GM19351 (cell line): Measurements from ENCODE around the gene MYO1H.

ENCODE experiments used
- ATAC-seq: cut with Tn5 transposase; IDR thresholded peaks from one replicate; pipeline ENCODE4 v1.9.1; 2021; ENCODE audit warnings: mild to moderate bottlenecking, moderate library complexity; ENCODE audit not compliant: unreplicated experiment

Gene MYO1H

DNA sequence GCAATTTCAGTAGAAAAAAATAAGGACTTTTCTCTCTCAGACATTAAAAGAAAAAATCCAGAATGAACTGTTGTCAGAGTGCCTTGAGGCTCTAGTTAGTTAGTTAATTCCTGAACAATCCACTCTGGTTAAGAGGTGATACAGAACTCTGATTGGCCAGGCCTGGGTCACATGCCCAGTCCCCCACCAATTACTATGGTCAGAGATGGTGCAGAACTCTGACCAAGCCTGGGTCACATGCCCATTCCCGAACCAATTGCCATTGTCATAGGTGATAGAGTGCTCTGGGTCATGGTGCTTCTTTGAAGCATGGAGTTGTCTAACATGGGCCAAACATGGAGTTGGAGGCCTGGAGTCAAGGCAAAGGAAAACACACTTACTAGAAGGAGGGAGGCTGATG, 11.1 kb upstream of the MYO1H start:
- ATAC-seq, result no peak

DNA sequence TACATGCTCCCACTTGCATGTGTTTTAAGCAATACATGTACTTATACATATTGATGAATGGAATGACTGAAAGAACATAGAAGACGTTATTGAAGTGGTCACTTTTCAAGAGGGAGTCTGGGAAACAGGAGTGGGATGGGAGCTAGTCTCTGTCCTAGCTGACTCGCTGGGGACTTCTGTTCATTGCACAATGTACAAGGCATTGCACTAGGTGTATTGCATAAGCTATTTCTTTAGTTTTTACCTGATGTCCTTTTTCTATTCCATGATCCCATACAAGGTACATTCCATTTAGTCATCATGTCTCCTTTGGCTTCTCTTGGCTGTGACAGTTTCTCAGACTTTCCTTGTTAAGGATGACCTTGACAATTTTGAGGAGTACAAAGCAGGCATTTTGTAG, 4.0 kb upstream of the MYO1H start:
- no peak for ATAC-seq

DNA sequence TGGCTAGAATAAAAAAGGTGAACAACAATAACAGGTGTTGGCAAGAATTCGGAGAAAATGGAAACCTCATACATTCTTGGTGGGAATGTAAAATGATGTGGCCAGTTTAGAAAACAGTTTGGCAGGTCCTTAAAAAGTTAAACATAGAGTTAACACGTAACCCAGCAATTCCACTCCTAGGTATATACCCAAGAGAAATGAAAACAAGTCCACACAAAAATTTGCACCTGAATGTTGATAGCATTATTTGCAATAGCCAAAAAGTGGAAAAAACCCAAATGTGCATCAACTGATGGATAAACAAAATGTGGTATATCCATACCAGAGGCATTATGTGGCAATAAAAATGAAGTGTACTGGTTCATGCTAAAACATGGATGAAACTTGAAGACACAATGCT, 2.3 kb upstream of the MYO1H start:
- ATAC-seq, result no peak

DNA sequence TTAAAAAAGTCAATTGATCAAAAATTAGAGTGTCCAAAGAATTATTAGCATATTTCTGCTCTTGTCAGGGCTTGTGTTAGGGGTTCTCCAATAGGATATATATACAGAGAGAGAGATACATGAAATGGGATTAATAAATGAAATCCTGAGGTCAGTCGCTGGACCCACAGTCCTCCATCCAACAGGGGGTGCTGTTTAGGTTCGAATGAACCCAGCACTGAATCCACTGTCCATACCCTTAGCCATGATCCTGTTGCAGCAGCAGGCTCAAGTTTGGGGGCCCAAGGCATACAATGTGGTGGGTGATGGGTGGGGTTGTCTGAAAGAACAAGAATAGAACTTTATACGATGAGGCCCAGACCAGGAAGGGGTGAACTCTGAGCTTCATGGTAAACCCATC, 780 bp upstream of the MYO1H start:
- ATAC-seq, result no peak

DNA sequence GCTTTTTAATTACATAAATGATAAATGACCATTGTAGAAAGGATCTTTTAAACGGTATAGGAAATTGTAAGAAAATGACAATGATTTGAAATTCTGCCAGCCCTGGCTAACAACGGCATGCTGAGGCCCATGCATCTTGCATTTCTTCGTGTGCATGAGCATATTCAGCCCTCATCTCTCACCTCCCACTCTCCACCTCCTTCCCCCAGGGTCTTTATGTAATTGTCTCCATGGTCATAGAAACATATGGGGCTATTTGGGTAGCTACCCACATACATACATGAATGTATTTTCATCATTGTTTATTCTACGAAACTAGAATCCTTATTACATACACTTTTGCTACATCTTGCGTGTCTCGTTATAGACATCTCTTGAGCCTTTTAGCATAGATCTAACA, 4.5 kb downstream of the MYO1H start:
- no peak for ATAC-seq

DNA sequence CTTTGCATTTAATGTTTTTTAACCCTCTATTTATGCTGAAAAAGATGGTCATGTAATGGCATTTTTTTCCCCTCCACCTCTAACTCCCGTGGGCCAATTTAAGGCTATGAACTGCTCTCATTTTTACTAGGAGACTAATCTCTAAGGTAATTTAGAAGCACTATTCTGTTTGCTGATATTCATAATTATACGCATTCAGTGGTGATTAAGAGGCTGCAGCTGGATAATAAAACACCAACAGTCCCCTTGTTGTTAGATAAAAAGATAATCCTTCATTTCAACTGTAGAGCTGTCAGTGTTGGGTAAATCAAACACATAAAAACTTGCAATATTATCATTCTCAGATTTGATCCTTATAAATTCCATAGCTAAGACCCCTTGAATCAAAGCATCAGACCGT, 8.9 kb downstream of the MYO1H start:
- ATAC-seq, result no peak

DNA sequence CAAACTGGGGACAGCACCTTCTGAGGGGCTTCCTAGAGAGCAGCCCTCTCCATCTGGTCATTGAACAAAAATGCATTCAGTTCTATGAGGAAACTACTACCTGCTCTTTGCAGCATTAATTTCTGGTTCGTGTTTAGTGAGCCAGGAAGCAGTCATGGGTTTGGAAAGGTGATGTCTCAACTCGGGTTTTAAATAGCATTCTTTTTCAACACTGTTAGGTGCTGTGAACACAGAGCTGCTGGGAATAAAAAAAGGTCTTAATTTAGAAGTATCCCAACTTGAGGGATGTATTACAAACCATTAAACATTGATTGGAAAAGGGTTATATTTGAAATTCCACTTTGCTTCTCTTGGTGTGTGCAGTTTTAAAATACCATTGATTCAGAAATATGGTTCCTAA, 9.3 kb downstream of the MYO1H start:
- no peak for ATAC-seq

DNA sequence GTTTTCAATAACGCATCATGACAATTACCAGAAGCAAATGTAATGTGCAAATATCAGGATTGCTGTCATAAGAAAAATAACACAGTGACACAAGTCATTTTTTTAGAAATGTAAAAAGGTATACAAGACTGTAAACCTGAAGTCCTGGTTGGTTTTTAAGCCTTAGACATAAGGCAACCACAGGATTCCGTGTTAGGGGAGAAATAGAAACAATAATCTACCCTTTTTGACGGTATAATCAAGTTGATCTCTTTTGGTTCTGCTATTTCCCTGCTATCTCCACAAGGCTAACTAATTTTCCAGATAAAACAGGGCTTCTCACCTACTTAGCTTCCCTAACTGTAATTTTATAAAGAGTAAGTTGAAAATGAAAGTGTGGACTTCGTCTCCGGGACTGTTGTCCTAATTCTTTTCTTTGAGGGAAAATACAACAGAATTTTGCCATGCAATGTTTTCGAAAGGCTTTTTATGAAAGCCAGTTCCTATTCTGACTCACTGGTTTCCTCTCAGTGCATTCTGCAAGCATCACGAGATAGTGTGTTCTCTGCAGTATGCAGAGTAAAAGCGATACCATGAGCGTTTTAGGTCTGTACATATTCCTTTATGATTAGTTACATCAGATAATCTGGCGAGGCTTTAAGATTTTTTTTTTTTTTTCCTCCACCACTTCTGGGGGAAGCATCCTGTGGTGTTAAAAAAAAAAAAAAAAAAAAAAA, 10.6 kb downstream of the MYO1H start:
- peak; percentile 99 for ATAC-seq

DNA sequence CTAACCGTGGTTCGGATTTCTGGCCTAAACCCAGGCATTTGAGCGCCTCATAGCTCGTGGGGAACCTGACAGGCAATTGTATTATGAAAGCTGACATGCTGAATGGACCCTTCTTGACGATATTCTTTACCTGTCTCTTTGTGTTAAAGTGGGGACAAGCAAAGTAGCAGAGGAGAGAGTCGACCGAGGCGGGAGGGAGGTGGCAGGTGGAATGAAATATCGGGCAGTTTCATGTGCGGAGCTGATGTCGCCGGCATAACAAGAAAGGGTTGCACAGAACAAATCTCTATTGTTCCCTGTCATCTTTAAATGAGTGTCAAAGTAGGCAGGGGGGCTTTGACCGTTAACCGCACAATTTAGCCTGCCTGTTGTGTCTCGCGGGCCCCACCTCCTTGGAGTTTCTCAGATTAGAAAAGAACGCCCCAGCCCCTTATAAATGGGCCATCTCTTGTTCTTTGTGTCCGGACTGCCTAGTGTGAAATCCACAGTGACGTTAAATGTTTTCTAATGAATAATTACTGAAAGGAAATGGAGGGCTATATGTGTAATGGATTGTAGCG, 11.5 kb downstream of the MYO1H start:
- no peak for ATAC-seq

DNA sequence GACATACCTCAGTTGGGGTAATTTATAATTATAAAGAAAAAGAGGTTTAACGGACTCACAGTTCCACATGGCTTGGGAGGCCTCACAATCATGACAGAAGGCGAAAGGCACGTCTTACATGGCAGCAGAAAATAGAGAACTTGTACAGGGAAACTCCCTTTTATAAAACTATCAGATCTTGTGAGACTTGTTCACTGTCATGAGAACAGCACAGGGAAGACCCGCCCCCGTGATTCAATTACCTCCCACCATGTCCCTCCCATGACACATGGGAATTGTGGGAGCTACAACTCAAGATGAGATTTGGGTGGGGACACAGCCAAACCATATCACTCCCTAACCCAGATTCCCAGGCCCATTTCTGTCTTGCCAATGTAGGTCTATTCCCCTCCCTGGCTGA, 22.1 kb downstream of the MYO1H start:
- no peak for ATAC-seq

DNA sequence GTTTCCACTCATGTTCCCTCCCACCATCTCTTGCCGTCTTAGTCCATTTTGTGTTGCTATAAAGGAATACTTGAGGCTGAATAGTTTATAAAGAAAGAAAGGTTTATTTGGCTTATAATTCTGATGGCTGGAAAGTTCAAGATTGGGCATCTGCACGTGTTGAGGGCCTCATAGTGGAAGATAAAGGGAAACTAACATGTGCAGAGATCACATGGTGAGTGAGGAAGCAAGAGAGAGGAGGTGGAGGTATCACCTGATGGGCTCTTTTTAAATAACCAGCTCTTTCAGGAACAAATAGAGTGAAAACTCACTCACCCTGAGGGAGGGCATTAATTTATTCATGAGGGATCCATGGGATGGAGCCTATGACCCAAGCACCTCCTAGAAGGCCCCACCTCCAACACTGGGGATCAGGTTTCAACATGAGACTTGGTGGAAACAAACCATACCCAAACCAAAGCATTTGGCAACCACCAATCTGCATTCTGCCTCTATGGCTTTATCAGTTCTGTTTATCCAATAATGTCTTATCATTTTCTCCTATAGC, 29.5 kb downstream of the MYO1H start:
- no peak for ATAC-seq

DNA sequence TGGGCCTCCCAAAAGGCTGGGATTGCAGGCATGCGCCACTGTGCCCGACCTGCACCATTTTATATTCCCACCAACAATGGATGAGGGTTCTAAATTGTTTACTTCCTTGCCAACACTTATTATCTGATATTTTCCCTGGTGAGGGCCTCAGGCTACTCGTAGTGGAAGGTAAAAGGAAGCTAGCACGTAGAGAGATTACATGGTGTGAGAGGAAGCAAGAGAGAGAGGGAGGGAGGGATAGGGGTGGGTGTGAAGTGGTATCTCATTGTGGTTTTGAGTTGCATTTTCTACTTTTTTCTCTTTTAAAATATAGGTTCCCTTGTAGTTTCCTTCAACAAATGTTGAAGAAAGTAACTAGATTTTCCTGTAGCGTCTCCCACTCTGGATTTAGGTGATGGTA, 30.9 kb downstream of the MYO1H start:
- ATAC-seq, result no peak

DNA sequence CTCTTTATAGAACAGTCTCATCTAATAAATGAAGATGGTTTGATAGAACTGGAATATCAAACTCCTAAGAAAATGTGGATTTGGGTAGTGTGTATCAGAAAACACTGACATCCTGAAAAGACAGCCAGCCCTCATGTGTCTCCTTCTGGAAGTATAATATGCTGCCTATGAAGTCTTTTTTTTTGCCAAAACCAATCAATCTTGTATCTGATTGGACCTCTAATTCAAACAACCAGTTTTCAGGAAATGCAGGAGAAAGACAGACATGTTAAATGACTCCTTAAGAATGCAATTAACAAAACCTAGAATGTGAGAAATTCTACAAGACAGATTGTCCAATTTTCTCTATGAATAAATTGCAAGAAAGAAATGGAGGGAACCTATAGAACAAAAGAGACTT, 34.3 kb downstream of the MYO1H start:
- ATAC-seq, result no peak

DNA sequence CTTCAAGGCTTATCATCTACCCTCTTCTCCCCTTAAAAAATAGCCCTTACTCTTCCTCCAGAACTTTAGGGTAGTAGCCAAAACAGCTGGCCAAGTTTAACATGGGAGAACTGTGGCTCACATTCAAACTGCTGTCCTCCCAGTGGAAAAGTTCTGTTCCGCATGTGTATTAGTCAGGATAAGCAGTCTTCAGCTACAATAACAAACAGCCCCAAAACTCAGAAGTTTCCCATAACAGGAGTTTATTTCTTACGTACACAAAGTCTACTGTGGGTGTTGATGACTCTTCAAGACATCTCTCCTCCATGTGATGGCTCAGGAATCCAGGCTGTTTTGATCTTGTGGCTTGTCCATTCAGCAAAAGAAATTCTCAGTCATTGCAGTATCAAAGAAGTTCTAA, 35.5 kb downstream of the MYO1H start:
- ATAC-seq, result no peak

DNA sequence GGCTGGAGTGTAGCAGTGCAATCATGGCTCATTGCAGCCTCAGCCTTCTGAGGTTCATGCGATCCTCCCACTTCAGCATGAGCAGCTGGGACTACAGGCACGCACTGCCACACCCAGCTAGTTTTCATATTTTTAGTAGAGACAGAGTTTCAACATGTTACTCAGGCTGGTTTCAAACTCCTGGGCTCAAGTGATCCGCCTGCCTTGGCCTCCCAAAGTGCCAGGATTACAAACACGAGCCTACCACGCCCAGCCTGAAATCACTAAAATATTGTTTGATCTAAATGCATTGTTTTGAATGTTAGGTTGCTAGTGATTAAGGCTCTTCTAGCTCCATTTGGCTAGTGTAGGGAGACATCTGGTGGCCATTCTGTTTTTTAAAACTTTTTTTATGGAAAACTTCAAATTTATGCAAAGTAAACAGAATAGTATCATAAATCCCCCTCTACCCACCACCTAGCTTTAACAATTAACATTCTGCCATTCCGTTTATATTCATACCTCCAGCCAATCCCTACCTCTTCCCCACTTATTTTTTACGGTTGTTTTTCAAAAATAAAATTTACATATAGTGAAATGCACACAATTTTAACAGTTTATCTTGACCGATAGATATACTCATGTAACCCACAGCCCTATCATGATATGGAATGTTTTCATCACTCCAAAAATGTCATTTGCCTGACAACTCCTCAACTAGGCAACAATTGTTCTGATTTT, 37.8 kb downstream of the MYO1H start:
- ATAC-seq, result no peak

DNA sequence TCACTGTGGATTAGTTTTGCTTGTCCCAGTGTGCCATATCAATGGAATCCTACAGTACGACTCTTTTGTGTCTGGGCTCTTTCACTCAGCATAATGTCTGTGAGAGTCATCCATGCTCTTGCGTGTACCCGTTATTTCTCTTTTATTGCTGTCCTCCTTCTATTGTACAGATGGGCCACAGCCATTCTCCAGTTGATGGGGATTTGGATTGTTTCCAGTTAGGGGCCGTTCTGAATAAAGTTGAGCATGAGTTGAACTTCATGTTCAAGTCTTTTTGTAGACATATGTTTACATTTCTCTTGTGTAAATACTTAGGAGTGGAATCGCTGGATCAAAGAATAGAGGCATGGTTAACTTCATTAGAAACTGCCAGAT, 38.3 kb downstream of the MYO1H start:
- ATAC-seq, result no peak

DNA sequence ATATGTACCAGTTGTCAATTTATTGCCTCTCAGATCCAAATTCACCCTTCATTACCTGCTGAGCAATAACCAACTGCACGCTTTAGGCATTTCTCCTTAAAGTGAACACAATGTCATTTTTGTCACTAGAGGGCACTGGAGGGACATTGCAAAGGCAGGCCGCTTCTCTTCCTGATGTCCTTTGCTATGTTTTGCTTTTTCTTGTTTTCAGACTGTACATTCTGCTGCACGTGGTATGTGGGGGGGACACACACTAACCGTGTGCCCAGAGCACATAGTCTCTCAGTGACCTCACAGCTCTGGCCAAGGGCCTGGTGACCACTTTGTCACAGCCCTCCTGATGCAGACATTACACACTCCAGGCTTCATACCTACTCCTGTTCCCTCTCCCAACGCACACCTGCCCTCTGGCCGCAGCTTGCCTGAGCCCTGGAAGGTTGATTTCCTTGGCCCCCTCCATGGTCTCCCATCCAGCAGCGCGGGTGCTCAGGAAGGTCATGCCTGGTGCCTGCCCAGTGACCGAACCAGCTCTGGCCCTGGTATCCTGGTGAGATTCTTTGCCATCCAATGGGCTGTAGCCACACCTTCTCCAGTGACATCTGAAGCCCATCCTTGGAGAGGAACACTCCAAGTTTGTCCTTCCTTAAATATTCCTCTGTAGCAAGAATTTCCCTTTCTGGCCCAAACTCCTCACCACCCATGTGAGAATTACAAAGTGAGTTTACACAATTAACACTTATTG, 39.9 kb downstream of the MYO1H start:
- ATAC-seq, result no peak

DNA sequence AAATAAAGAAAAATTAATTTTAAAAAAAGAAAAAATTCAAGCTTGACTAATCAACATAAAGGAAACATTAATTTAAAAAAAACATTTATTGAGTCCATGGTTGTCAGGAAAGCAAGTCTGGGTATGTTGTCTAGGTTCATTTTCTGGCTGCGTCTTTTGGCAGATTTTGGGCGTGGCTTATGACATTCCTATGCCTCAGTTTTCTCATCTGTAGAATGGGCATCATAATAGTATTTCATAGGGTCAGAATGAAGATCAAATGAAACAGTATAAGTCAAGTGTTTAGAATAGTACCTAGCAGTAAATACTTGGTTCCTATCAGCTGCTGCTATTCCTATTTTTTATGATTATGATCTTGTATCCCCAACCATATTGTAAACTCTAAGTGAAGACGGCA, 40.5 kb downstream of the MYO1H start:
- ATAC-seq, result no peak

DNA sequence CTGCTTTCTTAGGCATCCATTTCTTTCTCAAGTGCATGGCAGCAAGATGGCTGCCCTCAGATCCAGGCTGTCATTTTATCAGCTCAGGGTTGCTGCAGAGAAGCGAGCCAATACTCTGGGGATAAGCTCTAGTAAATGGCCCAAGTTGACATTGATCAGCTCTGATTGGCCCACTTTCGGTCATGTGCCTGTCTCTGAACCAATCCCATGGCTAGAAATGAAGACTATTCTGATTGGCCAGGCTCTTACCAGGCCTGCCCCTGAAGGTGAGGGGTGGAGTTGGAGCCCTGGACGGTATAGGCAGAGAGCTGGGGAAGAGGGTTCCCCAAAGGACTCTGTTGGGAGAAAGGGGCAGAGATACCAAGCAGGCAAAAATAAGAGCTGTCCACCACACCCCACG, 41.4 kb downstream of the MYO1H start:
- no peak for ATAC-seq

DNA sequence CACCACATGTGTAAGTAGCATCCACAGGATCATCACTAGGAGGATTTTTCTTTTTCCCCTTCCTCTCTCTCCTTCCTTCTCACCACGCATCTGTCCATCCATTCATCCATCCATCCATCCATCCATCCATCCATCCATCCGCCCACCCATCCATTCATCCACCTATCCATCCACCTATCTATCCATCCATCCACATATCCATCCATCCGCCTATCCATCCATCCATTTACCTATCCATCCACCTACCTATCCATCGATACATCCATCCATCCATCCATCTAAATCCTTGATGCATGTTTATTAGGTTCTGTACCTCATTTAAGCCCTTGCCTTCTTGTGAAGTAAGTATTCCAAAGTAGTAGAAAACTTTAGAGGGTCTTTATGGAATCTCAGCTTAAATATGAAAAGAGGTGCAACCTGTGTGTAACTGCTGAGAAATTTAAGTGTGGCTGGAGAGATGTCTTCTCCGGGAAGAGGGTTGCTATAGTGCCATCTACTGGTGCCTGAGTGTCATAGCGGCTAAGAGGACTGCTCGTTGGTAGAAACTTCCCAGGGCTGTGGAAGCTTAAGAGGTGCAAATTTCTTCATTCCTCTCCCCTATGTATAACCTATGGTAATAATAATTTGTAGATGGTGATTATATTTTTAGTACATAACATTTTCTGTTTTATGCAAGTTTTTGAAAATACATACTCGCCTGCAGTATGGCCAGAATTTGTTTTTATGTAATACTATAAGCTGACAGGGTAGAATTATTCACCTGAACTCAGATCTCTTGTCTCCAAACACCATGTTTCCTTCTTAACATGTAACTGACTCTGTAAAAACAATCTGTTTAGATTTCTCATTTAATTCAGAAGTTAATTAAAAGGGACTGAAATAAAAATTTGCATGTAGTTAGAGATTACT, 46.0 kb downstream of the MYO1H start:
- no peak for ATAC-seq

DNA sequence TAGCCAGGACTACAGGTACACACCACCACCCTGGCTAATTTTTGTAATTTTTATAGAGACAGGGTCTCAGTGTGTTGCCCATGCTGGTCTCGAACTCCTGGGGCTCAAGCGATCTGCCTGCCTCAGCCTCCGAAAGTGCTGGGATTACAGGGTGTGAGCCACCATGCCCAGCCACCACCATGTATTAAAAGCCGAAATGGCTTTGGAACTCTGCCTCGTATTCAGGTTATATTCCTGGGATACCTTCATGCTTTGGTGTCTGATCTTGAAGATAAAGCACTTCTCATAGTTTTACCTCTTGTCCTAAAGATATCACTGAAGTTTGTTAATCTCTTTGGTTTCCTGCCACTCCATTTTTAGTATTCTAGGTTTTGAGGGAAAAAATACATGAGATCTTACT, 47.2 kb downstream of the MYO1H start:
- ATAC-seq, result no peak
